ENCODE data around the gene MBLAC2. TPM values are rescaled to one million over a fixed set of nuclear protein-coding genes. Genes with fewer than 3 reads are reported as not detected.
A peak's percentile ranks its signal among the peaks of the same experiment; 100 is the strongest.

The MBLAC2 gene
- polyA plus RNA-seq, 1 donor (not counting 4 experiments of a cell fraction or from before 2014, with no cell fraction given), result 4.6 TPM

- Histone ChIP-seq H3K4me1 (ENCODE audit: control insufficient read depth, extremely low read depth, insufficient read depth, low read length) (peaks cover 8% of the 10 kb centered on the region), H2AFZ (ENCODE audit: control insufficient read depth, low read length) (no peak overlapping the region), H3K9ac (ENCODE audit: control insufficient read depth, extremely low read depth, insufficient read depth, low read length) (no peak overlapping the region), H3K9me1 (ENCODE audit: control insufficient read depth, extremely low read depth, insufficient read depth, low read length) (no peaks in the 10 kb centered on the region), H3K9me3 (ENCODE audit: control insufficient read depth, low read depth, low read length) (no peaks in the 10 kb centered on the region), H3K27ac (ENCODE audit: control insufficient read depth, insufficient read depth, low read length) (no peak overlapping the region), H3K27me3 (ENCODE audit: control insufficient read depth, extremely low read depth, insufficient read depth, low read length) (no peaks in the 10 kb centered on the region), H3K36me3 (ENCODE audit: control insufficient read depth in 2 of 2, extremely low read depth in 1 of 2, insufficient read depth in 2 of 2, low read length in 2 of 2) (peaks cover 2 to 6% of the 10 kb centered on the region in 2 experiments), H3K4me3 (ENCODE audit: control insufficient read depth in 2 of 3, extremely low read depth in 1 of 3, insufficient read depth in 2 of 3, low read depth in 1 of 3, low read length in 3 of 3) (no peak overlapping the region), H3K4me2 (ENCODE audit: control insufficient read depth, extremely low read depth, insufficient read depth, low read depth, low read length) (no peak overlapping the region), H3K79me2 (ENCODE audit: control insufficient read depth, insufficient read depth, low read length) (peaks cover 4% of the 10 kb centered on the region), H4K20me1 (ENCODE audit: control insufficient read depth, extremely low read depth, insufficient read depth, low read length) (no peaks in the 10 kb centered on the region)
- TF ChIP-seq CTCF (optimal IDR thresholded peaks at IDR 0.05 in 1 of 3, IDR thresholded peaks at IDR 0.05 in 1 of 3, conservative IDR thresholded peaks at IDR 0.05 in 1 of 3; ENCODE audit: extremely low read depth in 1 of 3, insufficient read depth in 2 of 3, low read length in 3 of 3) (no peak), EZH2 (IDR thresholded peaks at IDR 0.05; ENCODE audit: low read length) (no peak)
- DNase-seq (ENCODE audit: low read depth, low spot score) (peak; percentile 40), FAIRE-seq (peak; percentile 70)
- dilution Hi-C loops (cut with MboI; ENCODE audit: extremely low pct_ligation_motif_present, low sequenced_read_pairs), result no loop called here
These were observed 44.1 kb upstream of the MBLAC2 start for GRCh38 chr5:90518661-90519060.

GRCh38 chr5:90514520-90514919 is 39.9 kb upstream of the MBLAC2 start:
- Histone ChIP-seq H3K4me3 (ENCODE audit: control insufficient read depth in 2 of 3, extremely low read depth in 1 of 3, insufficient read depth in 2 of 3, low read depth in 1 of 3, low read length in 3 of 3) (no peak overlapping the region), H3K9me3 (ENCODE audit: control insufficient read depth, low read depth, low read length) (no peaks in the 10 kb centered on the region), H3K4me2 (ENCODE audit: control insufficient read depth, extremely low read depth, insufficient read depth, low read depth, low read length) (no peak overlapping the region), H3K36me3 (ENCODE audit: control insufficient read depth in 2 of 2, extremely low read depth in 1 of 2, insufficient read depth in 2 of 2, low read length in 2 of 2) (peaks cover 0 to 2% of the 10 kb centered on the region in 2 experiments), H4K20me1 (ENCODE audit: control insufficient read depth, extremely low read depth, insufficient read depth, low read length) (no peaks in the 10 kb centered on the region), H3K27me3 (ENCODE audit: control insufficient read depth, extremely low read depth, insufficient read depth, low read length) (no peaks in the 10 kb centered on the region), H3K27ac (ENCODE audit: control insufficient read depth, insufficient read depth, low read length) (no peak overlapping the region), H2AFZ (ENCODE audit: control insufficient read depth, low read length) (no peak overlapping the region), H3K79me2 (ENCODE audit: control insufficient read depth, insufficient read depth, low read length) (no peaks in the 10 kb centered on the region), H3K9me1 (ENCODE audit: control insufficient read depth, extremely low read depth, insufficient read depth, low read length) (no peaks in the 10 kb centered on the region), H3K4me1 (ENCODE audit: control insufficient read depth, extremely low read depth, insufficient read depth, low read length) (peaks cover 8% of the 10 kb centered on the region), H3K9ac (ENCODE audit: control insufficient read depth, extremely low read depth, insufficient read depth, low read length) (no peak overlapping the region)
- FAIRE-seq, result no peak
- DNase-seq (ENCODE audit: low read depth, low spot score), result no peak
- dilution Hi-C loops (cut with MboI; ENCODE audit: extremely low pct_ligation_motif_present, low sequenced_read_pairs), result no loop called here
- no peak for TF ChIP-seq EZH2 (IDR thresholded peaks at IDR 0.05; ENCODE audit: low read length)
- no peak for TF ChIP-seq CTCF (optimal IDR thresholded peaks at IDR 0.05 in 1 of 3, IDR thresholded peaks at IDR 0.05 in 1 of 3, conservative IDR thresholded peaks at IDR 0.05 in 1 of 3; ENCODE audit: extremely low read depth in 1 of 3, insufficient read depth in 2 of 3, low read length in 3 of 3)
